Measurements from ENCODE around the gene SRC.

The SRC gene

GRCh38 chr20:37345339-37346235, at the start of gene SRC:
Gene SRC, plus strand, starts transcription at chr20:37346140. Its CDS starts 38,014 bp downstream, at chr20:37384154.
- DNase-seq = no peak

- DNase-seq = no peak
These were observed 49.6 kb upstream of the SRC start for GRCh38 chr20:37296371-37296770.

GRCh38 chr20:37297066-37297736, 48.7 kb upstream of the SRC start:
- DNase-seq = no peak

- DNase-seq = no peak
These were observed 47.6 kb upstream of the SRC start for GRCh38 chr20:37298190-37298939.

- DNase-seq = no peak
These were observed 46.0 kb upstream of the SRC start for GRCh38 chr20:37299718-37300528.

GRCh38 chr20:37301120-37301519, 44.8 kb upstream of the SRC start:
- no peak for DNase-seq

GRCh38 chr20:37301558-37301957, 44.4 kb upstream of the SRC start:
- DNase-seq = no peak

- no peak for DNase-seq
These were observed 43.0 kb upstream of the SRC start for GRCh38 chr20:37302981-37303380.

GRCh38 chr20:37303637-37304036, 42.3 kb upstream of the SRC start:
- DNase-seq = no peak

GRCh38 chr20:37305079-37305478, 40.9 kb upstream of the SRC start:
- no peak for DNase-seq

GRCh38 chr20:37305839-37306238, 40.1 kb upstream of the SRC start:
- DNase-seq = no peak

- no peak for DNase-seq
These were observed 37.6 kb upstream of the SRC start for GRCh38 chr20:37308086-37309050.

- DNase-seq = no peak
These were observed 36.6 kb upstream of the SRC start for GRCh38 chr20:37309290-37309689.

GRCh38 chr20:37309936-37310590, 35.9 kb upstream of the SRC start:
- no peak for DNase-seq

- no peak for DNase-seq
These were observed 35.0 kb upstream of the SRC start for GRCh38 chr20:37310951-37311350.

GRCh38 chr20:37311710-37312355, 34.1 kb upstream of the SRC start:
- DNase-seq = no peak

- no peak for DNase-seq
These were observed 32.3 kb upstream of the SRC start for GRCh38 chr20:37313546-37314091.

GRCh38 chr20:37314099-37314498, 31.8 kb upstream of the SRC start:
- DNase-seq = no peak

GRCh38 chr20:37314617-37315016, 31.3 kb upstream of the SRC start:
- DNase-seq = no peak

- no peak for DNase-seq
These were observed 30.9 kb upstream of the SRC start for GRCh38 chr20:37315021-37315451.

Measured in NCI-H1417 treated with DMSO at 0.1 percent for 48 hours (cell line).